WTC11 (cell line): ENCODE results near the gene IYD. TPM values are rescaled to one million over a fixed set of nuclear protein-coding genes. Genes with fewer than 3 reads are reported as not detected.

Experiments used
- ATAC-seq: fragments of 200-7000 bp; cut with Tn5 transposase; 2 replicates; pipeline ENCODE4 v1.10.0; 2021; ENCODE audit warnings: mild to moderate bottlenecking, moderate library complexity
- CTCF ChIA-PET: fragments of 300-600 bp; sonication (Branson Sonifier 250); formaldehyde crosslinking; loops from one replicate; lab custom pipeline; 2021; ENCODE audit warnings: antibody characterized with exemption; lab: Charles Lee
- POLR2A ChIA-PET: fragments of 350-600 bp; sonication (Branson Sonifier 250); formaldehyde crosslinking; loops from one replicate; lab custom pipeline; 2021; ENCODE audit warnings: antibody characterized with exemption; lab: Charles Lee
- DNase-seq: peaks from one replicate; pipeline ENCODE4 v3.0.0; 2021; ENCODE audit warnings: low spot score
- H3K27ac Mint-ChIP-seq: 2 replicates; pipeline ENCODE4 v1.8.0; 2021; ENCODE audit warnings: mixed read lengths
- H3K27me3 Mint-ChIP-seq: 2 replicates; pipeline ENCODE4 v1.8.0; 2021; ENCODE audit warnings: low read depth, mild to moderate bottlenecking, moderate library complexity, mixed read lengths
- H3K36me3 Mint-ChIP-seq: 2 replicates; pipeline ENCODE4 v1.8.0; 2021; ENCODE audit warnings: mixed read lengths
- H3K4me1 Mint-ChIP-seq: 2 replicates; pipeline ENCODE4 v1.8.0; 2022; ENCODE audit warnings: mixed read lengths
- H3K4me3 Mint-ChIP-seq: 2 replicates; pipeline ENCODE4 v1.8.0; 2021; ENCODE audit warnings: mild to moderate bottlenecking, moderate library complexity, mixed read lengths
- H3K9me3 Mint-ChIP-seq: 2 replicates; pipeline ENCODE4 v1.8.0; 2021; ENCODE audit warnings: mixed read lengths
- AFF4 ChIP-seq: sonication (generic); formaldehyde crosslinking; IDR thresholded peaks from 2 replicates; pipeline ENCODE4 v1.8.1; 2023; ENCODE audit warnings: mild to moderate bottlenecking, missing genetic modification reagents, borderline replicate concordance
- AR ChIP-seq: fragments of 250-450 bp; sonication (Bioruptor Pico); IDR thresholded peaks from 2 replicates; pipeline ENCODE4 v1.9.0; 2021; ENCODE audit warnings: mild to moderate bottlenecking
- CREM ChIP-seq: sonication (generic); formaldehyde crosslinking; IDR thresholded peaks from 2 replicates; pipeline ENCODE4 v1.8.1; 2022; ENCODE audit warnings: mild to moderate bottlenecking, missing genetic modification reagents, moderate library complexity
- ELF4 ChIP-seq: sonication (generic); formaldehyde crosslinking; IDR thresholded peaks from 2 replicates; pipeline ENCODE4 v1.8.1; 2022; ENCODE audit warnings: low read depth, mild to moderate bottlenecking, moderate library complexity, missing genetic modification reagents
- EMX1 ChIP-seq: fragments of 250-450 bp; sonication (Bioruptor Pico); IDR thresholded peaks from 2 replicates; pipeline ENCODE4 v1.8.0; 2021; ENCODE audit warnings: mild to moderate bottlenecking
- GABPB1 ChIP-seq: sonication (generic); formaldehyde crosslinking; IDR thresholded peaks from 2 replicates; pipeline ENCODE4 v1.8.1; 2023; ENCODE audit warnings: mild to moderate bottlenecking, missing genetic modification reagents
- GRHL2 ChIP-seq: fragments of 250-450 bp; sonication (Bioruptor Pico); IDR thresholded peaks from 2 replicates; pipeline ENCODE4 v1.8.0; 2022; ENCODE audit warnings: mild to moderate bottlenecking, moderate library complexity; ENCODE audit not compliant: insufficient replicate concordance, severe bottlenecking
- IRF1 ChIP-seq: sonication (generic); formaldehyde crosslinking; IDR thresholded peaks from 2 replicates; pipeline ENCODE4 v1.8.0; 2023; ENCODE audit warnings: missing genetic modification reagents
- KAT7 ChIP-seq: sonication (generic); formaldehyde crosslinking; IDR thresholded peaks from 2 replicates; pipeline ENCODE4 v1.8.1; 2023; ENCODE audit warnings: missing genetic modification reagents, mild to moderate bottlenecking, borderline replicate concordance
- NFATC4 ChIP-seq: fragments of 250-450 bp; sonication (Bioruptor Pico); IDR thresholded peaks from 2 replicates; pipeline ENCODE4 v1.9.0; 2021; ENCODE audit warnings: mild to moderate bottlenecking
- PRRX2 ChIP-seq: fragments of 250-450 bp; sonication (Bioruptor Pico); IDR thresholded peaks from 2 replicates; pipeline ENCODE4 v1.8.0; 2021; ENCODE audit warnings: mild to moderate bottlenecking
- SMAD3 ChIP-seq: sonication (generic); formaldehyde crosslinking; IDR thresholded peaks from 2 replicates; pipeline ENCODE4 v1.8.0; 2022; ENCODE audit warnings: missing genetic modification reagents, mild to moderate bottlenecking, borderline replicate concordance
- ZMAT4 ChIP-seq: fragments of 250-450 bp; sonication (Bioruptor Pico); IDR thresholded peaks from 2 replicates; pipeline ENCODE4 v1.9.0; 2021; ENCODE audit warnings: mild to moderate bottlenecking
- ZNF396 ChIP-seq: fragments of 250-450 bp; sonication (Bioruptor Pico); IDR thresholded peaks from 2 replicates; pipeline ENCODE4 v1.8.0; 2021; ENCODE audit warnings: mild to moderate bottlenecking, moderate library complexity, borderline replicate concordance
- ZNF416 ChIP-seq: fragments of 250-450 bp; sonication (Bioruptor Pico); IDR thresholded peaks from 2 replicates; pipeline ENCODE4 v1.9.0; 2021; ENCODE audit warnings: mild to moderate bottlenecking, inconsistent platforms
- ZNF425 ChIP-seq: fragments of 250-450 bp; sonication (Bioruptor Pico); conservative IDR thresholded peaks from 2 replicates; pipeline ENCODE4 v1.9.0; 2021; ENCODE audit warnings: mild to moderate bottlenecking
- ZNF671 ChIP-seq: fragments of 250-450 bp; sonication (Bioruptor Pico); IDR thresholded peaks from 2 replicates; pipeline ENCODE4 v1.8.0; 2021; ENCODE audit warnings: mild to moderate bottlenecking
- ZSCAN18 ChIP-seq: fragments of 250-450 bp; sonication (Bioruptor Pico); IDR thresholded peaks from 2 replicates; pipeline ENCODE4 v2.1.2; 2022; ENCODE audit warnings: mild to moderate bottlenecking, moderate library complexity
- total RNA-seq: library from RNA; stranded (reverse); gene quantifications from 3 replicates; pipeline ENCODE4 v1.2.3, GENCODE V29; 2021

IYD gene
- total RNA-seq, 1 experiment from 2014 or later, result not detected

GRCh38 chr6:150413198-150413597 lies 44.4 kb downstream of the IYD start:
- no peak overlapping the region for H3K4me3 Mint-ChIP-seq
- POLR2A ChIA-PET, result no interaction called here
- no peak overlapping the region for H3K27ac Mint-ChIP-seq
- H3K27me3 Mint-ChIP-seq, result no peaks in the 10 kb centered on the region
- peaks cover 11% of the 10 kb centered on the region for H3K9me3 Mint-ChIP-seq
- H3K4me1 Mint-ChIP-seq, result no peaks in the 10 kb centered on the region; the same call in 1 of the 2 replicates
- ATAC-seq, result no peak
- DNase-seq, result no peak
- TF ChIP-seq ZSCAN18 (CRISPR knock-in tag) (no peak), GRHL2 (CRISPR knock-in tag) (no peak), ELF4 (CRISPR knock-in tag) (no peak), GABPB1 (CRISPR knock-in tag) (no peak), AR (no peak), ZNF416 (CRISPR knock-in tag) (no peak), KAT7 (no peak), PRRX2 (CRISPR knock-in tag) (no peak), SMAD3 (CRISPR knock-in tag) (no peak), EMX1 (CRISPR knock-in tag) (no peak), CREM (no peak), ZMAT4 (CRISPR knock-in tag) (no peak), NFATC4 (CRISPR knock-in tag) (no peak), ZNF396 (CRISPR knock-in tag) (no peak), IRF1 (no peak), ZNF425 (no peak), AFF4 (CRISPR knock-in tag) (no peak), ZNF671 (no peak)
- CTCF ChIA-PET, result interaction anchor here (1.0 kb wide), 1 partner anchor 405 kb away, joined by 3 read pairs; no protein-coding TSS in a partner anchor
- H3K36me3 Mint-ChIP-seq, result 0 out of 2 replicates have a peak, but pooled peaks cover 2% of the 10 kb centered on the region
